HepG2 (cell line): Measurements from ENCODE around the gene XPO5. TPM values are rescaled to one million over a fixed set of nuclear protein-coding genes. Genes with fewer than 3 reads are reported as not detected.

Source experiments
- EHMT2 ChIP-seq: fragments of 200-600 bp; sonication (generic); IDR thresholded peaks from 2 replicates; pipeline ENCODE4 v1.7.0; 2017; ENCODE audit warnings: antibody characterized with exemption, low read depth, low read length, borderline replicate concordance
- GLI4 ChIP-seq: sonication (generic); formaldehyde crosslinking; IDR thresholded peaks from 2 replicates; pipeline ENCODE4 v1.5.1; 2020; ENCODE audit warnings: missing genetic modification reagents, mild to moderate bottlenecking, moderate library complexity, borderline replicate concordance
- MBD4 ChIP-seq: IDR thresholded peaks from 2 replicates; pipeline ENCODE4 v1.6.1; 2012; ENCODE audit warnings: low read length, inconsistent platforms, borderline replicate concordance
- POLR2G ChIP-seq: fragments of 200-400 bp; formaldehyde crosslinking; IDR thresholded peaks from 2 replicates; pipeline ENCODE4 v1.6.1; 2018; ENCODE audit warnings: mild to moderate bottlenecking, low read depth, low read length, moderate library complexity
- SETDB1 ChIP-seq: sonication (generic); formaldehyde crosslinking; IDR thresholded peaks from 2 replicates; pipeline ENCODE4 v1.5.1; 2020; ENCODE audit warnings: missing genetic modification reagents, mild to moderate bottlenecking, borderline replicate concordance
- XRCC5 ChIP-seq: fragments of 200-400 bp; formaldehyde crosslinking; optimal IDR thresholded peaks from 2 replicates; pipeline ENCODE3; 2017; ENCODE audit warnings: mild to moderate bottlenecking, low read length
- ZBTB38 ChIP-seq: sonication (generic); formaldehyde crosslinking; IDR thresholded peaks from 2 replicates; pipeline ENCODE4 v1.5.1; 2020; ENCODE audit warnings: mild to moderate bottlenecking, missing genetic modification reagents
- ZC3H13 ChIP-seq: sonication (generic); formaldehyde crosslinking; IDR thresholded peaks from 2 replicates; pipeline ENCODE4 v1.8.1; 2023; ENCODE audit warnings: mild to moderate bottlenecking, missing genetic modification reagents, moderate library complexity
- ZNF780A ChIP-seq: sonication (generic); formaldehyde crosslinking; IDR thresholded peaks from 2 replicates; pipeline ENCODE4 v1.8.0; 2022; ENCODE audit warnings: mild to moderate bottlenecking, missing genetic modification reagents, moderate library complexity
- ZNF850 ChIP-seq: sonication (generic); formaldehyde crosslinking; conservative IDR thresholded peaks from 2 replicates; pipeline ENCODE4 v1.9.0; 2021; ENCODE audit warnings: mild to moderate bottlenecking, missing genetic modification reagents
- ZSCAN22 ChIP-seq: sonication (generic); formaldehyde crosslinking; IDR thresholded peaks from 2 replicates; pipeline ENCODE4 v1.4.0; 2020; ENCODE audit warnings: mild to moderate bottlenecking, missing genetic modification reagents
- polyA plus RNA-seq, 8 experiments: library from polyadenylated mRNA; depleted of rRNA in 3 of 8; stranded (reverse) in 7 of 8; unstranded in 1 of 8; fragments of >200 nt; fragmentation: Illumina TruSeq in 4 of 8; extraction: Trizol in 4 of 8; gene quantifications; 2 replicates each; pipeline versions ENCODE4 v1.2.1 to v1.2.3, GENCODE V29; 2011 to 2016; ENCODE audit warnings: low read depth in 4 of 8, missing spikeins in 1 of 8, mixed read lengths in 1 of 8; ENCODE audit not compliant: insufficient read depth in 1 of 8
- total RNA-seq, 5 experiments: library from RNA; depleted of rRNA; stranded (reverse); fragments of >200 nt; fragmentation: Illumina TruSeq; extraction: Trizol; gene quantifications; 2 replicates each; pipeline ENCODE4 v1.2.3, GENCODE V29; 2016; ENCODE audit warnings: low read depth in 1 of 5
- TF ChIP-seq, protein P1 (sequence below): sonication (generic); formaldehyde crosslinking; IDR thresholded peaks from 2 replicates; pipeline ENCODE4 v1.4.0; 2020; ENCODE audit warnings: missing genetic modification reagents, borderline replicate concordance
- TF ChIP-seq, protein P2 (sequence below), 2 experiments: sonication (generic) in 1 of 2; formaldehyde crosslinking in 1 of 2; IDR thresholded peaks; 2 replicates each; pipeline versions ENCODE4 v1.4.0 to v1.6.1; 2016 to 2020; ENCODE audit warnings: borderline replicate concordance in 1 of 2, low read depth in 1 of 2, mild to moderate bottlenecking in 1 of 2, missing genetic modification reagents in 1 of 2
- TF ChIP-seq, protein P3 (sequence below): sonication (generic); formaldehyde crosslinking; conservative IDR thresholded peaks from 2 replicates; pipeline ENCODE4 v1.4.0; 2020; ENCODE audit warnings: missing genetic modification reagents
- TF ChIP-seq, protein P4 (sequence below): sonication (generic); formaldehyde crosslinking; IDR thresholded peaks from 2 replicates; pipeline ENCODE4 v1.4.0; 2020; ENCODE audit warnings: mild to moderate bottlenecking, missing genetic modification reagents

Gene XPO5
- total and polyA plus RNA-seq, 2 of the 13 experiments (the other 11 are each of a cell fraction or from before 2014, with no cell fraction given) = 52.2 to 68.0 TPM

DNA sequence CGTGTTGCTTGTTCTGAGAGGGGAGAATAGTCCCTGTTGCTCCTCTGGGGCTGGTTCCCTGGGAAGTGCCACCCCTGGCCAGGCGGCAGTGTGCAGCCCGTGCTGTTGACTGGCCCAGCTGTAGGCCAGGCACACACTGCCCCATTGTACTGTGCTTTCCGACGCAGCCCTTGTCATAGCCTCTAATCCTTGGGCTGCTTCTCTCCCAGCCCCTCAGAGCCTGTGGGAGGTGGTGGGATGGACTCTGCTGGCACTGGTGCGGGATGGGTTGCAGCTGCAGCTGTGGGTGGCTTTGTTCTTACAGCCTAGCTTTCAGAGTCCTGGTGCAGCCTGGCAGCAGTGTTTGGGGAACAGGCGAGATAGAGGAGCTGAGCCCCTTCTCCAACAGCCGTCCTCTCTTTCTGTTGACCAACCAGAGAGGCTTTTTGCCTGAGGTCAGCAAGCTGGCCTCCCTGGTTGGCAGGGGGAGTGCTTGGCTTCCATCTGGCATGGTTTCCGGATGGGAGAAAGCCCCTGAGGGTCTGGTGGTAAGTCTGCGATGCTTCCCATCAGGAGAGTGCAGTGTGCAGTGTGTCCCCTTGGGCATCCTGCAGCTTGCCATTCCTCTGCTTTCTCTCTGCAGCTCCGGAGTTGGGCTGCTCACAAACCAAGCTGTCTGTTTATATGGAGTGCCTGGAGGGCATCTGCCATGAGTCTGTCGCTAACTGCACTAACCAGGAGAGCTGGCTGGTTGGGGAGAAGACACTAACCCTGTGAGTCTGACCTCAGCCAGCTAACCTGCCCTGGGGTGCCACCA lies 86.4 kb downstream of the XPO5 start (continued):
- TF ChIP-seq ZNF780A (CRISPR knock-in tag) (no peak), EHMT2 (no peak), ZC3H13 (CRISPR knock-in tag) (no peak), GLI4 (peak; percentile 12; the same call in 1 of the 2 replicates), ZNF850 (CRISPR knock-in tag) (no peak), SETDB1 (CRISPR knock-in tag) (no peak), POLR2G (peak; percentile 46; the same call in 1 of the 2 replicates), XRCC5 (peak; percentile 72), MBD4 (no peak), ZBTB38 (0 out of 2 replicates have a peak, but pooled peaks have one; percentile 53), ZSCAN22 (CRISPR knock-in tag) (no peak)
- TF ChIP-seq, protein P1, sequence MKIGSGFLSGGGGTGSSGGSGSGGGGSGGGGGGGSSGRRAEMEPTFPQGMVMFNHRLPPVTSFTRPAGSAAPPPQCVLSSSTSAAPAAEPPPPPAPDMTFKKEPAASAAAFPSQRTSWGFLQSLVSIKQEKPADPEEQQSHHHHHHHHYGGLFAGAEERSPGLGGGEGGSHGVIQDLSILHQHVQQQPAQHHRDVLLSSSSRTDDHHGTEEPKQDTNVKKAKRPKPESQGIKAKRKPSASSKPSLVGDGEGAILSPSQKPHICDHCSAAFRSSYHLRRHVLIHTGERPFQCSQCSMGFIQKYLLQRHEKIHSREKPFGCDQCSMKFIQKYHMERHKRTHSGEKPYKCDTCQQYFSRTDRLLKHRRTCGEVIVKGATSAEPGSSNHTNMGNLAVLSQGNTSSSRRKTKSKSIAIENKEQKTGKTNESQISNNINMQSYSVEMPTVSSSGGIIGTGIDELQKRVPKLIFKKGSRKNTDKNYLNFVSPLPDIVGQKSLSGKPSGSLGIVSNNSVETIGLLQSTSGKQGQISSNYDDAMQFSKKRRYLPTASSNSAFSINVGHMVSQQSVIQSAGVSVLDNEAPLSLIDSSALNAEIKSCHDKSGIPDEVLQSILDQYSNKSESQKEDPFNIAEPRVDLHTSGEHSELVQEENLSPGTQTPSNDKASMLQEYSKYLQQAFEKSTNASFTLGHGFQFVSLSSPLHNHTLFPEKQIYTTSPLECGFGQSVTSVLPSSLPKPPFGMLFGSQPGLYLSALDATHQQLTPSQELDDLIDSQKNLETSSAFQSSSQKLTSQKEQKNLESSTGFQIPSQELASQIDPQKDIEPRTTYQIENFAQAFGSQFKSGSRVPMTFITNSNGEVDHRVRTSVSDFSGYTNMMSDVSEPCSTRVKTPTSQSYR (CRISPR knock-in tag) = 0 out of 2 replicates have a peak, but pooled peaks have one; percentile 12
- TF ChIP-seq, protein P2, sequence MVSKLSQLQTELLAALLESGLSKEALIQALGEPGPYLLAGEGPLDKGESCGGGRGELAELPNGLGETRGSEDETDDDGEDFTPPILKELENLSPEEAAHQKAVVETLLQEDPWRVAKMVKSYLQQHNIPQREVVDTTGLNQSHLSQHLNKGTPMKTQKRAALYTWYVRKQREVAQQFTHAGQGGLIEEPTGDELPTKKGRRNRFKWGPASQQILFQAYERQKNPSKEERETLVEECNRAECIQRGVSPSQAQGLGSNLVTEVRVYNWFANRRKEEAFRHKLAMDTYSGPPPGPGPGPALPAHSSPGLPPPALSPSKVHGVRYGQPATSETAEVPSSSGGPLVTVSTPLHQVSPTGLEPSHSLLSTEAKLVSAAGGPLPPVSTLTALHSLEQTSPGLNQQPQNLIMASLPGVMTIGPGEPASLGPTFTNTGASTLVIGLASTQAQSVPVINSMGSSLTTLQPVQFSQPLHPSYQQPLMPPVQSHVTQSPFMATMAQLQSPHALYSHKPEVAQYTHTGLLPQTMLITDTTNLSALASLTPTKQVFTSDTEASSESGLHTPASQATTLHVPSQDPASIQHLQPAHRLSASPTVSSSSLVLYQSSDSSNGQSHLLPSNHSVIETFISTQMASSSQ (IDR thresholded peaks at IDR 0.05; ENCODE audit: low read depth) = no peak
- TF ChIP-seq, protein P2 (CRISPR knock-in tag; IDR thresholded peaks at IDR 0.05; ENCODE audit: borderline replicate concordance) = no peak
- TF ChIP-seq, protein P3, sequence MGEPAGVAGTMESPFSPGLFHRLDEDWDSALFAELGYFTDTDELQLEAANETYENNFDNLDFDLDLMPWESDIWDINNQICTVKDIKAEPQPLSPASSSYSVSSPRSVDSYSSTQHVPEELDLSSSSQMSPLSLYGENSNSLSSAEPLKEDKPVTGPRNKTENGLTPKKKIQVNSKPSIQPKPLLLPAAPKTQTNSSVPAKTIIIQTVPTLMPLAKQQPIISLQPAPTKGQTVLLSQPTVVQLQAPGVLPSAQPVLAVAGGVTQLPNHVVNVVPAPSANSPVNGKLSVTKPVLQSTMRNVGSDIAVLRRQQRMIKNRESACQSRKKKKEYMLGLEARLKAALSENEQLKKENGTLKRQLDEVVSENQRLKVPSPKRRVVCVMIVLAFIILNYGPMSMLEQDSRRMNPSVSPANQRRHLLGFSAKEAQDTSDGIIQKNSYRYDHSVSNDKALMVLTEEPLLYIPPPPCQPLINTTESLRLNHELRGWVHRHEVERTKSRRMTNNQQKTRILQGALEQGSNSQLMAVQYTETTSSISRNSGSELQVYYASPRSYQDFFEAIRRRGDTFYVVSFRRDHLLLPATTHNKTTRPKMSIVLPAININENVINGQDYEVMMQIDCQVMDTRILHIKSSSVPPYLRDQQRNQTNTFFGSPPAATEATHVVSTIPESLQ = no peak
- TF ChIP-seq, protein P4, sequence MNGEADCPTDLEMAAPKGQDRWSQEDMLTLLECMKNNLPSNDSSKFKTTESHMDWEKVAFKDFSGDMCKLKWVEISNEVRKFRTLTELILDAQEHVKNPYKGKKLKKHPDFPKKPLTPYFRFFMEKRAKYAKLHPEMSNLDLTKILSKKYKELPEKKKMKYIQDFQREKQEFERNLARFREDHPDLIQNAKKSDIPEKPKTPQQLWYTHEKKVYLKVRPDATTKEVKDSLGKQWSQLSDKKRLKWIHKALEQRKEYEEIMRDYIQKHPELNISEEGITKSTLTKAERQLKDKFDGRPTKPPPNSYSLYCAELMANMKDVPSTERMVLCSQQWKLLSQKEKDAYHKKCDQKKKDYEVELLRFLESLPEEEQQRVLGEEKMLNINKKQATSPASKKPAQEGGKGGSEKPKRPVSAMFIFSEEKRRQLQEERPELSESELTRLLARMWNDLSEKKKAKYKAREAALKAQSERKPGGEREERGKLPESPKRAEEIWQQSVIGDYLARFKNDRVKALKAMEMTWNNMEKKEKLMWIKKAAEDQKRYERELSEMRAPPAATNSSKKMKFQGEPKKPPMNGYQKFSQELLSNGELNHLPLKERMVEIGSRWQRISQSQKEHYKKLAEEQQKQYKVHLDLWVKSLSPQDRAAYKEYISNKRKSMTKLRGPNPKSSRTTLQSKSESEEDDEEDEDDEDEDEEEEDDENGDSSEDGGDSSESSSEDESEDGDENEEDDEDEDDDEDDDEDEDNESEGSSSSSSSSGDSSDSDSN = peak; percentile 4
